Activated T-helper 1 cell treated with anti-CD3 and anti-CD28 coated beads, Interleukin-2, amount 50 U/mL, for 16 hours (primary cell): Measurements from ENCODE around the gene PPIA.
A peak's percentile ranks its signal among the peaks of the same experiment; 100 is the strongest.
"Not testable (repeated sequence)": the region's sequence is repeated elsewhere in the genome, so short reads cannot be mapped to it uniquely, and the experiment has no call there.

Experiments
- DNase-seq, 2 donors: peaks; one replicate each; pipeline ENCODE4 v3.0.0-alpha.2; 2020; ENCODE audit warnings: low read depth in 1 of 2, low spot score in 1 of 2

Gene PPIA

DNA sequence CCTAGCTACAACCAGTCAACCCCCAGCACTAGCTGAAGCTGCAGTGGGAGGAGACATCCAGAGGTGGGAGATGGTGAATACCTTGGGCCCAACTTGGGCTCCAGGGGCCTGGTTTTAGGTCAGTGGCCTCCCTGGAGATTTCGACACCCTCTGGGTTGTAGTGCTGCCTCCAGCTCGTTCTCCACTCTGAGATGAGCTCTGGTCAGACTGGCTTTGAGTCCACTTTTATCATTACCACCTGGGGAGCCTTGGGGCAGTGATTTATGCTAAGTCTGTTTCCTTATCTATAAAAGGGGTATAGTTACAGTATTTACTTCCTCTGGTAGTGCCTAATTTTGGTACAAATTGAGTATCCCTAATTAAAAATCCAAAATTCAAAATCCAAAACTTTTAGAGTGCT, 22.8 kb downstream of the PPIA start:
- DNase-seq = no peak

DNA sequence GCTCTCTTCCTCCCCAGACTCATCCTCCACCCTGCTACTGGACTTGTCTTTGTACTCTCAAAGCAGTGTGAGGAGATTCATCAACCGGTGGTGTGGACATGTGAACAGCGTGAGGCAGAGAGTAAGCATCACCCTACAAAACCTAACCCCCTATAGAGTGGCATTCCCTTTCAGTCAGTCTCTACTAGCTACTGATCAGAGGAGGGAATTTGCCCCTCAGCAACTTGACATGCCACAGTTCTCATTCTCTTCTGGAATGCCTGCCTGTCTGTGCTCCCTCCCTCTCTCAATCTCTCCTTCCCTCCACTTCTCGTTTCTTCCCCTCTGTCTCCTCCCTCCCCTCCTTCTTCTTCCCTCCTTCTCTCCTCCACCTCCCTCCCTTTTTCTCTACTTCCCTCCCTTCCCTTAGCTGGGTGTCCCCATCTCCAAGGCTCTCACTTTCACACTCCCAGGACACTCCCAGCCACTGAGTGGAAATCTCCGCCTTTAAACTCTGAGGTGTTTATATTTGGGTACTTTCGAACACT, 26.8 kb downstream of the PPIA start:
- DNase-seq = no peak

DNA sequence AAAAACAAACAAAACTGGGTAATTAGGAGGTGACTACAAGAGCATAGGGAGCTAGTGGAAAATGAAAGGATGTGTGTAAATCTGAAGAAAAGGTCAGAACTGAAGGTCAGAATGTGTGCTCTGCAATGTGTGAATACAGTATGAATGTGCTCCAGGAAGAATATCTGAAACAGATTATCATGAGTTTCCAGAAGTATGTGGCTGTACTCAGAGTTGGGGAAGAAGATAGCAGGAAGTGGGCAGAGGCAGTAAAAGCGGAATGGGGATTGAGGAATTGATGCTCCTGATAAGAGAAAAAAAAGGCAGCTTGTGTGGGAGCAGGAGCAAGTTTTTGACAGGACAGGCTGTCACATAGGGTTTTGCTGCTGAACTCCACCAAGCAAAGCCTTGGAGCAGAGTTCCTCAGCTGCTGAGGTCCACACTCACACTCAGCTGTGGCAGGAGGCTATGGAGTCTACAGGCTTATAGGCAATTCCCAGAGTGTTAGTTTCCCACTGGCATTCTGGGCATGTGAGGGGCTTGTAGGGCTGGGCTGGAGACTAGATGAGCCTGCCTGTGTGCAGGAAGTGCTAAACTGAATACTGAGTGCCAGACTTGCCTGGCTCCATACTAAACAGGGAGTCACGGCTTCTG, 28.5 kb downstream of the PPIA start:
- DNase-seq = no peak

DNA sequence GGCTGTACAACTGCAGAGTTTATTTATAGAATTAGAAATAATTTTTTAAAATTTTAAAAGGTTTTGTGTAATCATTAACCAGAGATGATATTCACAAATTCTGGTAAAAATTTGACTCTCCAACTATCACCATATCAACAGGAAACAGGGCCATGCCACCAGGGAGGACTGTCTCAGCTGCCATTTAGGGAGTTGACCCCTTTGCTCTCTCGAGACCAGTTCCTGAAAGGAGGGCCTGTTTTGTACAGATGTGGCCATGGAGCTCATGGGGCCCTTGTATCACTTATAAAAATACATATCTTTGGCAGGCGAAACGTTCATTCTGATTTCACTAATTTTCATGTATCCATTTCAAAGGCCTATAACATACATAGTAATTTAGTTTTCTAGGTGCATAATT, 31.1 kb downstream of the PPIA start:
- no peak for DNase-seq

DNA sequence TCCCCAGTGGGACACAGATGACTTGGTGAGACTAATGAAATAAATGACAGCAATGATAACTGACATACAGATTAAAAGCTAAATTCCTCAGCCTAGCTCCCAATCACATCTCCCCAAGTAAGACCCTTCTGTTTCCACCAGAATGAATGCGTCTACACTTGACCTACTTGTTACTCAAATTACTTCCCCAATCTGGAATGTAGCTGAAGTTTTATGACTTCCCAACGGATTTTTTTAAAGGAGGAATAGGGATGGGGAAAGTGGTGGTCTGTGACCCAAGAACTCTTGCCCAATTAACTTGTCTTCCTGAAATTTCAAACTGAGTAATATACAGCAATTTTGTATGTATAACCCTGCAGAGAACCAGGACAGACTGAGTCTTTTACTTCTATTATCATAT, 42.3 kb downstream of the PPIA start:
- DNase-seq = no peak

DNA sequence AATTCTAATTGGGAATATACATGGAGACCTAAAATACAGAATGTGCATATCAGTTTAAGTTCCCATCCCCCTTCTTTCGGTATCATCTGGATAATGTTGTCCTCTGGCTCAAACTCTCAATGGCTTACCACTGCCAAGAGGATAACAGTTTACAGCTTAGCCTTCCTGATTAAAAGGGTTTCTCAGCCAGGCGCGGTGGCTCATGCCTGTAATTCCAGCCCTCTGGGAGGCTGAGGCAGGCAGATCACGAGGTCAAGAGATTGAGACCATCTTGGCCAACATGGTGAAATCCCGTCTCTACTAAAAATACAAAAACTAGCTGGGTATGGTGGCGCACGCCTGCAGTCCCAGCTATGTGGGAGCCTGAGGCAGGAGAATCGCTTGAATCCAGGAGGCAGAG, 46.2 kb downstream of the PPIA start:
- DNase-seq = not testable (repeated sequence)

DNA sequence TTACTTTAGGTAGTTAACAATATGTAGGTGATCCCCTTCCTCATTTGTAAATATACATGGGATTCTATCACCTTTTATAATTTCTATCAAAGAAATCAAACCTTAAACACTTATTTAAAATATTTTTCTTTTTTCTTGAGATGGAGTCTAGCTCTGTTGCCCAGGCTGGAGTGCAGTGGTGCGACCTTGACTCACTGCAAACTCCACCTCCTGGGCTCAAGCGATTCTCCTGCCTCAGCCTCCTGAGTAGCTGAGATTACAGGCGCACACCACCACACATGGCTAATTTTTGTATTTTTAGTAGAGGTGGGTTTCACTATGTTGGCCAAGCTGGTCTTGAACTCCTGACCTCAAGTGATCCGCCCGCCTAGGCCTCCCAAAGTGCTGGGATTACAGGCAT, 47.0 kb downstream of the PPIA start:
- not testable (repeated sequence) for DNase-seq

DNA sequence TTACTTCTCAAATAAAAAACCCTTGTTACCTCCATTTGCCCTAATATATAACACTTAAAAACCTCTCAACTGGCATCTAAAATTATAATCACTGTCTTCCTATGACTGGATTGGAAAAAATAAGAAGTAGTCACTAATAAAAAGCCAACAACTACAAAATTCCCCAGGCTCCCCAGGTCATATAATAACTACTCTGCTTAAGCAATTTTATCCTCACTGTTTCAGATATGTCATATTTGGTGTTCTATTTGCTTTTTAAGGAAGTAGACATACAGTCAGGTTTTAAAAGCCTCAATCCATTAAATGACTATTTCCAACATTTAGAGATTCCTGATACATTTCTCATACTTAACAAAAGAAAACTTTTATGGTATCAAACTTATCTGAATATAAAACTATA, 49.0 kb downstream of the PPIA start:
- no peak for DNase-seq

DNA sequence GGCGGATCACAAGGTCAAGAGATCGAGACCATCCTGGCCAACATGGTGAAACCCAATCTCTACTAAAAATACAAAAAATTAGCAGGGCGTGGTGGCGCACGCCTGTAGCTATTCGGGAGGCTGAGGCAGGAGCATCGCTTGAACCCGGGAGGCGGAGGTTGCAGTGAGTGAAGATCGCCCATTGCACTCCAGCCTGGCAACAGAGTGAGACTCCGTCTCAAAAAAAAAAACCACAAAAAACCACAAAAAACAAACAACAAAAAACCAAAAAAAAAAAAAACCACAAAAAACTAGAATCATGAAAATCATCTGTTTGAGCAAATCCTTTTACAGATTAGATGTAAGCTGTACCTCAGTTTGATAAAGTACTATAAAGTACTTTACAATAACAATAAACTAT, 49.9 kb downstream of the PPIA start:
- not testable (repeated sequence) for DNase-seq

DNA sequence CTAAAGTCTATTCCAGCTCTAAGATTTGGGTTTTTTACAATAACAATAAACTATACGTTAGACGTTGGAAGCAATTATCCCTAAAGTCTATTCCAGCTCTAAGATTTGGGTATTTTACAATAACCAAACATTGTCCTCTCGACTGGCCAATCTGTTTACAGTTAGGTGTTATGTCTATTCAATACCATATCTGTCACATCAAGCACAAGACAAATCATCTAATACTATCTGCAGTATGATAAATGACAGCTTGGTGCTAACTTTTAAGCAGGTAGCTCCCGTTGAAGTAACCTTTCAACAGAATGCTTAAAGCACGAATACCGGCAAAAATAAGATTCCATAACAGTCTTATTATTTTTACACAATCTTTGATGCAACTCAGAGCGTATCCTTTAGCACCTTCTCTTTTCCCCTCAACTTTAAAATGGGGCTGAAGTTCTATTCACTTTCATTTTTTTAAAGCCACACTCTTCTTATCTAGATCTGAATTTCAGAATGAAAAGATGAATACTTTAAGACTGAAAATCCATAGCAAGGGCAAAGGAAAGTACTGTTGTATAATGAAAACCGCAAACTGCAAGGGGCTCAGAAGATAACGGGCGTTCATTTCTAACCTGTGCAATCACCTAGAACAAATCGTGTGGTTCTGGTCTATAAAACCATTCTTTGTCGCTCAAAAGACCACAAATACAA, 50.5 kb downstream of the PPIA start:
- no peak for DNase-seq

DNA sequence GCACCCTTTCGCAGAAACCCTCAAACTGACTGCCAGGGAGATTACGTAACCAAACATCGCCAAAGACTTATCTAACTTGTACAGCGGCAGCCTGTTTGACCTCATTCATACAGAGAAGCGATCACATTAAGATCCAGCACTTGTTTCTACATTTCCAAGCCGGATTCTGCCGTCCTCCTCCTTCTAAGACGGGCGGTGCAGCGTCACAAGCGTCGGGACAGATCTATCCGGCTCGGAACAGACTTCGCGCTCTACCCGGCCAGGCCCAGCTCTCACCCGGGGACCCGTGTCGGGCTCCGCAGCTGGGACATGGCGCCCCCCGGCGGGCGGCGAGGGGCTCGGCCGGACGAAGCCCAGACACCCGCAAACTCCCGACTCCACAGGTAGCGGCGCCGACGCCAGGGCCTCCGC, 51.0 kb downstream of the PPIA start:
- DNase-seq = peak; percentile 74 to 77

DNA sequence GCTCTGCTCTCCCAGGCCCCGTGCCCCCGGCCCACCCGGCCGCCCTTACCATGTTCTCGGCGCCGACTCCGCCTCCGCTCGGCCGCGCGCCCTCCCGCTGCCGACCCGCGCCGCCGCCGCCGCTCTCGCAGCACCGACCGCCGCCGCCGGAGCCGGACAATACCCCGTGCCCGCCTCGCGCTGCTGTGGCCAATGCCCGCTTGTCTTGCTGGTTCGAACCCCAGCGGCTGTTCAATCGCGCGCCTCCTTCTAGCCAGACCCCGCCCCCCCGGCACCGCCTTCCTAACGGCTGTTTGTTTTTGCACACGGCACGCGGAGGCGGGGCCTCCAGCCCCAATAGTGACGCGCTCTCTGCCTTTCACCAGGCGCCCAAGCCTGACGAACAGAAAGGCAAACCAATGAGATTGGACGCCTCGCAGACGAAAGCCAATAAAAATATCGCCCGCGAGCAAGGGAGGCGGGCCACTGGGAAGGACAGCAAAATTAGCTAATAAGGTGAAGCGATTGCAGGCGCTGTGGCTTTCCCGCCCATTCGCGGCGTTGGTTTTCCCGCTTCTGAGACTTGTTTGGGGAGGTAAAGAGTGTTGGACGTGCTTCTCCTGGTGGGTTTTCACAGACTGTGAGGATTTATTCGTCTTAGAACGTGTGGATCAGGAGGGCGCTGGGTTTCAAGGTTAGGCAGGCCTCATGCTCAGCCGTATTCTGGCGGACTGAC, 51.6 kb downstream of the PPIA start, which contains the start of gene H2AZ2:
Gene H2AZ2, minus strand, starts transcription at position 168 of the 715 bp plus-strand sequence. Its CDS starts 116 bp downstream, at position 52.
- DNase-seq = peak; percentile 99

DNA sequence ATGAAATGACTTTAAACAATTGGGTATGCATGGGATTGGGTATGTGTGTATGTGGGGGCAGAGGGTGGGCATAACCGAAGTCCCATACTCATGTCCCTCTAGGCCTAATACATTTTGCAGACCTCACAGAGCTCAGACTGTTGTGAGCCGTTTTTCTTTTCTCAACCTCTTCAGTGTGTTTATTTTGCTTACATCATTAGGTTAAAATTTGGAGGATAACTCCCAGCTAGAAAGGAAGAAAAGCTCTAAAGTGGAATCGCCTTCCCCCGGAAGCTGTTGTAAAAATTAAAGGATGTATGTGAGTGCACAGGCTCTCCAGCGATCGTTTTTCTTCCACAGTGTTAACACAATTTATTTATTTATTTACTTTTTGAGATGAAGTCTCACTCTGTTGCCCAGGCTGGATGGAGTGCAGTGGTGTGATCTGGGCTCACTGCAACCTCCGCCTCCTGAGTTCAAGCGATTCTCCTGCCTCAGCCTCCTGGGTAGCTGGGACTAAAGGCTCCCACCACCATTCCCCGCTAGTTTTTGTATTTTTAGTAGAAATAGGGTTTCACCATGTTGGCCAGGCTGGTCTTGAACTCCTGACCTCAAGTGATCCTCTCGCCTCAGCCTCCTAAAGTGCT, 52.9 kb downstream of the PPIA start:
- DNase-seq = no peak

DNA sequence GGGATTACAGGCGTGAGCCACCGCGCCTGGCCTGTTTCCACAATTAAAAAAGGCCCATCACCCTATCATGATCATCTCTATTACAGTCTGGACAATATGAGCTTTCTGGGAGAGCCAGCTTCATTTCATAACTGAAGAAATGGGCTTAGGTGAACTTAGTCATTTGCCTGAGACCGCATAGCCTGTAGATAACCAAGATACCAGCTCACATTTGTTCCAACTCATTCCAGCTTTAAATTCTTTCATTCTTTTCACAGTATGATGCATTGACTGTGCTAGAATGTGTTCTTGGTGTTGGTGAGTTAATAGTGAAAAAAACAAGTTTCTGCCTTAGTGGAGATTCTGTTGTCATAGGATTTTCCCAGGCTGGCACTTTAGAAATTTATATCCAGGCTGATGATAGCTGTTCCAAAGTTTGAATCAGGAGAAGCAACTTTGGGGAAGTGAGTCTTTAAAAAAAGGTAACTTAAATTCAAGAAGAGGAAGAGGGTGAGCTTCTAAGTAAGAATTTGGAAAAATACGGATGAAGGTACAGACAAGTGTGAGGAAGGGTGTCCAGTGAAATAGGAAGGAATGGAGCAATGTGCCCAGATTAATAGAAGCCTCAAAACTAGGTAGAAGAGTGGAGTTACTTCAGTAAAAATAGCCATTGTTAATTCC, 53.5 kb downstream of the PPIA start:
- no peak for DNase-seq

DNA sequence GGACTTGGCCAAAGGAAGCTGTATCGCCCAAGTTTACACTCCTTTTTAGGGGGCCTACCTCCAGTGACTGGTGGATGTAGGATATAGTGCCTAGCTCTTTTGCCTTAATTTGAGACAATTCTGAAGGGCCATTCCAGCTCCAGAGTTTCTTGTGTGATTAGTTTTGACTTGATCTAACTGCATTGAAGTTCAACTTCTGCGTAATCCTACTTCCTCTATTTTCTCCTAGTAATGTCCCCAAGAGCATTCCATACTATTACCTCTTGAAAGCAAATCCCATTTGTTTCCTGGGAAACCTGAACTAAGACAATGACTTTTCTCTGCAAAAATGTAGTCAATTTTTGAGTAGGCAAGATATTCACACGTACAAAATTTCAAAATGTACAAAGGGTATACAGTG, 56.1 kb downstream of the PPIA start:
- DNase-seq = no peak
